Loucy (cell line): ENCODE results near the gene ADCY2.

Source experiments
- CTCF ChIP-seq: fragments of 200-600 bp; sonication (generic); conservative IDR thresholded peaks from 2 replicates; pipeline ENCODE4 v1.5.1; 2014; ENCODE audit warnings: mild to moderate bottlenecking, antibody characterized with exemption, low read length
- EZH2phosphoT487 ChIP-seq: fragments of 200-600 bp; IDR thresholded peaks from 2 replicates; pipeline ENCODE4 v1.6.1; 2018; ENCODE audit warnings: antibody characterized with exemption, mild to moderate bottlenecking, moderate library complexity, borderline replicate concordance

- TF ChIP-seq CTCF (no peak), EZH2phosphoT487 (no peak)
Observed at GRCh38 chr5:7824995-7825394, 429.1 kb downstream of the ADCY2 start.
